SK-N-MC (cell line): ENCODE results near the gene KCNMA1.

Source experiments
- EZH2 ChIP-seq: fragments of 200-600 bp; sonication (generic); IDR thresholded peaks from one replicate; pipeline ENCODE4 v1.6.1; 2017; ENCODE audit warnings: antibody characterized with exemption
- FOXP2 ChIP-seq: optimal IDR thresholded peaks from 2 replicates; pipeline ENCODE3; 2011; ENCODE audit warnings: mild to moderate bottlenecking, moderate library complexity; ENCODE audit not compliant: insufficient read depth; ENCODE audit errors: extremely low read length, control extremely low read depth
- POLR2AphosphoS5 ChIP-seq: IDR thresholded peaks from 2 replicates; pipeline ENCODE4 v1.6.1; 2012; ENCODE audit warnings: mild to moderate bottlenecking, low read depth, low read length, borderline replicate concordance

DNA sequence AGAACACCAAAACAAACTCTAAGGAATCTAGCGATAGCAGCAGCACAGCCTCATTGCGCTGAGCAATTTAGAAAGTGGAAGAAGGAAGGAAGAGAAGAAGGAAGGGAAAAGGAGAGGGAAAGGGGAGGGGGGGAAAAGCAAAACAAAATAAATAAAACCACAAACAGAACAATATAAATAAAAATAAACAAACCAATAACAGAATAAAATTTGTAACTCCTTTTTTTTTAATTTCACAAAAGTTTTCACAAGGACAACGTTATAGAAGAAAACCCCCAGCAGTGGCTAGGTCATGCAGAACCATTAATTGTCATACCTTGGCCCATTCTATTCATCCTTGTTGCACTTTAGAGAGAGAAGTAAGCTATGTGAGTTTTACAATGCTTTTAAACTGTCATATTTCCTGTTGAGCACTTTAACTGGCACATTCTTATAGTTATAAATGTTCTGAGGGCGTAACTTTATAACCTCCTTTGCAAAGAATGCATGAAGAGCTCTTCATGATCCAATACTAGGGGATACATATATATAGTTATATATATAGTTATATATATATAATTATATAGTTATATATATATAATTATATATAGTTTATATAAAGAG is 752.8 kb downstream of the KCNMA1 start:
- TF ChIP-seq POLR2AphosphoS5: no peak
- no peak for TF ChIP-seq EZH2
- no peak for TF ChIP-seq FOXP2
